GM12873 (cell line): Measurements from ENCODE around the gene TANC1.

ENCODE experiments used
- CTCF ChIP-seq: IDR thresholded peaks from 2 replicates; pipeline ENCODE4 v1.5.1; 2012; ENCODE audit warnings: low read depth, mild to moderate bottlenecking, moderate library complexity, low read length, control low read depth; ENCODE audit not compliant: insufficient read depth; ENCODE audit errors: missing control alignments

TANC1 gene

DNA sequence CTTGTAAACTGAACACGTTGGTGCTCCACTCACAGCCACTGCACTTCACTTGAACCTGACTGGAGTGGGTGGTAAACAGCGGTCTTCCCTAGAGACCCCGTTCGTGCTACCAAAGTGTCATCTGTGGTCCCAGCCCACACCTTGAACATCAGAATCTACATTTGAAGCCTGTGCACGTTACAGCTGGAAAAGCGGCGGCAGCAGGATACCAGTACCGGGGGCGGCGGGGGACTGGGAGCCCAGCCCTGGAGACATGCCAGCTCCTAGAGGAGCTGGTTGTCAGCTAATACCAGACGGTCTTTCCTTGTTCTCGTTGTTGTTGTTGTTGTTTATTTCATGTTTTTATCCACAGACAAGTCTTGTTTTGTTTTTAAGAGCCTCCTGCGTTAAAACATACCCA, 161.4 kb downstream of the TANC1 start:
- TF ChIP-seq CTCF: no peak

DNA sequence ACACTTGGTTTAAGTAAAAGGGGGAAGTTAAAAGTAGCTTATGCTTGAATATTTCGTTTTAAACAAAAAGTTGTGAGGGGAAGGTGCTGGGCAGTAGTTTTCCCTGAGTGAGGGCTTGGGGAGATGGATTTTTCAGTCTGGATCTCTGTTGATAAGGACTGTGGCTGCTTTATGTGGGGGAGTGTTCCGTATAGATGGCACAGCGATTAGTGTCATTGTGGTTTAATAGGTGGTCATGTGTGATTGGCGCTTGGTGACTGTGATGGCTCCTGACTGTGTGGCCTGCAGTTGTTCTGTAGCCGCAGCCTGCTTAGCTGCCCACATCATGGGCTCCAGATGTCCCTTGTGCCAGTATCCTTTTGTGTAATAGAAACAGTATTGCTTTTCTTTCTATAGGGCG, 161.9 kb downstream of the TANC1 start:
- TF ChIP-seq CTCF: no peak

DNA sequence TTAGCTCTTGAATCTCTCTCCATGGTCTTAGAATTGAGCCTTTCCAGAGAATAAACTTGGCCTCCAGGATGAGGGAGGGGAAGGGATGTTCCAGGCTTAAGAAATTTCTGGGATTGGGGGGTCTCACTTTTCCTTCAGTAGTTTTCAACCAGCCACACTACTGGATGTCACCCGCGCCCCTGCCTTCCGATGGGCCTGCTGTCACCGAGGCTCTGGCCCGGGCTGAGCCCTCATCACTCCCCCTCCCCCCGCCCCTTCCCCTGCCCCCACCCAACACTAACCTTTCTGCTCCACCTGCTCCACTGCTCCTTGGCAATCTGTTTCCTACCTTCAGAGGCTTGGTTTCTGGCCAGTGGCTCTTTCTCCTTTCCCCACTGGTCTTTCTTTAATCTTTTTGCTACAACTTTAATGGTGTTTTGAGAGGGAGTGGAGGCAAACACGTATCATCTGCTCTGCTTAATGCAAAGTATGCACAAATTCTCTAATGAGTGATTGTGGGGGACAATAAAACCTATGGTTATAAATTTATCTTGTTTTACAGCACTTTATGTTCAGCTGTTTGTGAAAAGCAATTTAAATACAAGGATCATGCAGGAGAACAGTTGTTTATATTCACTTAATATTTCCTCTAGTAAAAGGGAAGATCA, 162.9 kb downstream of the TANC1 start:
- TF ChIP-seq CTCF: no peak

DNA sequence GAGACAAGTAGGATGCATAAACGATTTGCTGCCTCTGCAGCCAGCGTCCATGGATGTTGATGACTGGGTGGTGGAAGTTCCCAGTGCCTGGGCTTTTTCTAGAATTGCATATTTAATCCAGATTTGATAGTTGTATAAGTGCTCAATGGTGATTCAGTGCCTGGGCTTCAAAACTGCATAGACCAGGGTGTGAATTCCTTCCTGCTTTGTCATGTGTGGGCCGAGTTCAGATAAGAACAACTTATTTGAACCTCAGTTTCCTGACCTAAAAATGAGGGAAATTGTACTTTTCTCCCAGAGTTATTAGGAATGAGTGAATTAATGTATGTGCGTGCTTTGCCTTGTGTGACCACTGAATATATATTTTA, 163.5 kb downstream of the TANC1 start:
- TF ChIP-seq CTCF: no peak

- no peak for TF ChIP-seq CTCF
These were observed 165.4 kb downstream of the TANC1 start for GRCh38 chr2:159133797-159134196.

DNA sequence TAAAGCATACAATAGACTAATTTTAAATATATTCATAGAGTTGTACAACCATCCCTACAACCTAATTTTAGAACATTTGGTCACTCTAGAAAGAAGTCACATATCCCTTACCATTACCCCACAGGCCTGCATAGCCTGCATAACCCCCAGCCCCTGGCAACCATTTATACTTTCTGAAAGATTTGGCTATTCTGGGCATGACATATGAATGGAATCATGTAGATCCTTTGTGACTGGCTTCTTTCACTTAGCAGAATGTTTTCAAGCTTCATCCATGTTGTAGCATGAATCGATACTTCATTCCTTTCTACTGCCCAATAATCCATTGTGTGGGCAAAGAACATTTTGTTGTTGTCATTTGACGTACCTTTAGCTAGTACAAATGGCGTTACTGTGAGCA, 166.5 kb downstream of the TANC1 start:
- no peak for TF ChIP-seq CTCF

- TF ChIP-seq CTCF: no peak
These were observed 168.0 kb downstream of the TANC1 start for GRCh38 chr2:159136391-159136790.
